ENCODE measurements around the gene NRTN.
A peak's percentile ranks its signal among the peaks of the same experiment; 100 is the strongest.

NRTN gene, protein sequence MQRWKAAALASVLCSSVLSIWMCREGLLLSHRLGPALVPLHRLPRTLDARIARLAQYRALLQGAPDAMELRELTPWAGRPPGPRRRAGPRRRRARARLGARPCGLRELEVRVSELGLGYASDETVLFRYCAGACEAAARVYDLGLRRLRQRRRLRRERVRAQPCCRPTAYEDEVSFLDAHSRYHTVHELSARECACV

DNA sequence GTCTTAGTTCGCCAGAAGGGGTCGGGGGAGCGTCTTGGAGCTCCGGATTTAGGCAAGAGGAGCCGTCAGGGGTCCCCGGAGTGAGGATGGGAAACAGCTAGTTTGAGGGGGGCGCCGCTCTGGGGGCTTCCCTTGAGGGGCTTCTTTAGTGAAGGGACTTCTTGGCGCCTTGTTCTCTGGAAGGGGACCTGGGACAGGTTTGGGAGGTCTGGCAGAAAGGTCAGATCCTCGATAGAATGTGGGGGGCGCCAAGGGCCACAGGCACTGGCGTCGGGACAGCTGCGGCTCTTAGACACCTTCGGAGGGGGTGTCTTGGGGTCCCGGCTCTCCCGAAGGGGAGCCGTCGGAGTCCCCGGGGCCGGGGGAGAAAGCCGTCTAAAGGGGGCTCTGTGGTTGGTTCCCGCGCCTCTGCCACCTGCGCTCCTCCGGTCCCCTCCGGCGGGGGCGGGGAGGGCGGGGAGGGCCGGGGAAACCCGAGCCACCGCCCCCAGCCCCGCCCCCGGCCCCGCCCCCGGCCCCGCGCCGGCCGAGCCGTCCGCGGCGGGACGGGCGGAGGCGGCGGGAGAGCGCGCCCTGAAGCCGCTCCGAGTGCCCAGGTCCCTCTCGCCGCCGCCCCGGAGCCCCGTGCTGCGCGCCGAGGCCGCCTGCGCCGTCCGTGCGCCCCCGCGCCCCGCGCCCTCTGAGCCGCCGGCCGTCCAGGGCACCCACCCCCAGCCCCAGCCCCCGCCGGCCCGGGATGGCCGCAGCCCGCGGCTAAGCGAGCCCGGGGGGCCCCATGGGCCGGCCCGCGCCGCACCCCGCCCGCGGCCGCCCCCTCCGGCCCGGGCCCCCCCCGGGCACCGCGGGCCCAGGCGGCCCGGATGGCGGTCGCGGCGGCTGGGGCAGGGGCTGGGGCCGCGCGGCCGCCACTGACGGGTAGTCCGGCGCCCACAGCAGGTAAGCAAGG lies at the start of gene NRTN:
TSS of gene NRTN (plus strand) at position 552 of the 946 bp plus-strand sequence. CDS start 19,099 bp downstream, outside the sequence.
- peak within 1 kb of the TSS; percentile 30 for H3K4me3 ChIP-seq (ENCODE audit: low read length)
- DNase-seq (ENCODE audit: low read depth) = no peak
- TF ChIP-seq, protein P1, sequence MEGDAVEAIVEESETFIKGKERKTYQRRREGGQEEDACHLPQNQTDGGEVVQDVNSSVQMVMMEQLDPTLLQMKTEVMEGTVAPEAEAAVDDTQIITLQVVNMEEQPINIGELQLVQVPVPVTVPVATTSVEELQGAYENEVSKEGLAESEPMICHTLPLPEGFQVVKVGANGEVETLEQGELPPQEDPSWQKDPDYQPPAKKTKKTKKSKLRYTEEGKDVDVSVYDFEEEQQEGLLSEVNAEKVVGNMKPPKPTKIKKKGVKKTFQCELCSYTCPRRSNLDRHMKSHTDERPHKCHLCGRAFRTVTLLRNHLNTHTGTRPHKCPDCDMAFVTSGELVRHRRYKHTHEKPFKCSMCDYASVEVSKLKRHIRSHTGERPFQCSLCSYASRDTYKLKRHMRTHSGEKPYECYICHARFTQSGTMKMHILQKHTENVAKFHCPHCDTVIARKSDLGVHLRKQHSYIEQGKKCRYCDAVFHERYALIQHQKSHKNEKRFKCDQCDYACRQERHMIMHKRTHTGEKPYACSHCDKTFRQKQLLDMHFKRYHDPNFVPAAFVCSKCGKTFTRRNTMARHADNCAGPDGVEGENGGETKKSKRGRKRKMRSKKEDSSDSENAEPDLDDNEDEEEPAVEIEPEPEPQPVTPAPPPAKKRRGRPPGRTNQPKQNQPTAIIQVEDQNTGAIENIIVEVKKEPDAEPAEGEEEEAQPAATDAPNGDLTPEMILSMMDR (IDR thresholded peaks at IDR 0.05; ENCODE audit: insufficient read depth, low read depth, low read length, missing control alignments) = no peak

DNA sequence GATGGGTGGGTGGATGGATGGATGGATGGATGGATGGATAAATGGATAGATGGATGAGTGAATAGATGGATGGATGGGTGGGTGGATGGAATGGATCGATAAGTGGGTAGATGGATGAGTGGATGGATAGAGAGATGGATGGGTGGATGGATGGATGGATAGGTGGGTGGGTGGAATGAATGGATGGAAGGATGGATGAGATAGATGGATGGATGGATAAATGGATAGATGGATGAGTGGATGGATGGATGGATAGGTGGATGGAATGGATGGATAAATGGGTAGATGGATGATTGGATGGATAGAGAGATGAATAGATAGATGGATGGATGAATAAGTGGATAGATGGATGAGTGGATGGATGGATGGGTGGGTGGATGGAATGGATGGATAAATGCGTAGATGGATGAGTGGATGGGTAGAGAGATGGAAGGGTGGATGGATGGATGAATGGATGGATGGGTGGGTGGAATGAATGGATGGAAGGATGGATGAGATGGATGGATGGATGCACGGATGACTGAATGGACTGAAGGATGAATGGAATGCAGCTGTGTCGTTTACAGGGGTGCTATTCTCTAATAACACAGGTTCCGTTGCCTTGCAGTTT lies 42.2 kb upstream of the NRTN start:
- H3K4me3 ChIP-seq (ENCODE audit: low read length) = no peak overlapping the region
- no peak for DNase-seq (ENCODE audit: low read depth)
- TF ChIP-seq, protein P1 (IDR thresholded peaks at IDR 0.05; ENCODE audit: insufficient read depth, low read depth, low read length, missing control alignments) = no peak

DNA sequence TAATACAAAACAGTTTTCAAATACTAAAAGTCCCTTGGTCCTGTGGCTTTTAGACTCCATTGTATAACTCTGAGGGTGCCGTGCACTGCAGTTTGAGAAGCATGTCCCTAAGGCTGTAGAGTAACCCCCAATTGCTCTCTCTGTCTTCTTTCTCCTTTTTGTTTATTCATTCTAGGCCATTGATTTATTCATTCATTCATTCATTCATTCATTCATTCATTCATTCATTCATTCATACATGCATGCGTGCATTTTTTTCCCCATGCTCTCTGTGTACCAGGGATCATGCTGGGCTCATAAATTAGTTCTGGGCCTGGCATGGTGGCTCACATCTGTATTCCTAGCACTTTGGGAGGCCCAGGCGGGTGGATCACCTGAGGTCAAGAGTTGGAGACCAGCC lies 39.6 kb upstream of the NRTN start:
- DNase-seq (ENCODE audit: low read depth) = no peak
- no peak overlapping the region for H3K4me3 ChIP-seq (ENCODE audit: low read length)
- TF ChIP-seq, protein P1 (IDR thresholded peaks at IDR 0.05; ENCODE audit: insufficient read depth, low read depth, low read length, missing control alignments) = no peak

DNA sequence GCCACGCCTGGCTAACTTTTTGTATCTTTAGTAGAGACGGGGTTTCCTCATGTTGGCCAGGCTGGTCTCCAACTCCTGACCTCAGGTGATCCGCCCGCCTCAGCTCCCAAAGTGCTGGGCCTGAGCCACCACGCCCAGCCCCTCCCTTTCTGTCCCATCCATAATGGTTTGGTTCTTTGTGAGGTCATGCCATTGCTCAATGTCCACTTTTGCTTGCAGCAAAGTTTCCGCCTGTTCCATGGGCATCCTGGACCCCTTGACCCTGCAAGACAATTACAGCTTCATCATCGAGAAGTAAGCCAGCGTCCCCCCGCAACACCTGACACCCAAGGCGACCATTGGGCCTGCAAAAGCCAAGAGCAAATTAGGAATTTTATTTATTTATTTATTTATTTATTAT lies 36.9 kb upstream of the NRTN start:
- DNase-seq (ENCODE audit: low read depth) = no peak
- no peak overlapping the region for H3K4me3 ChIP-seq (ENCODE audit: low read length)

DNA sequence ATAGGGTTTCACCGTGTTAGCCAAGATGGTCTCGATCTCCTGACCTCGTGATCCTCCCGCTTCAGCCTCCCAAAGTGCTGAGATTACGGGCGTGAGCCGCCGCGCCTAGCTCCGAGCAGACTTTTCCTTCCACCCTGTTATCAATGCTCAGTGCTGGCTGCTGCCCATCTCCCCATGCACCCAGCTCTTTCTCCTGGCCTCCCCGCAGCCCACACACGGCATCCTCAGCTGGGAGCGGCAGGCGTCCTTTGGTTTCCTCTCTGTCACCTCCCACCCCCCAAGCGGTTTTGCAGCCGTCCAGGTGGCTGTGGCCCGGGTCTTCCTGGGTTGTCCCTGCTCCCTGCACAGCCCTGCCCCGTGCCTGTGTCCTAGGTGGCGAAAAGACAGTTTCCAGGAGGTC lies 32.5 kb upstream of the NRTN start:
- no peak for DNase-seq (ENCODE audit: low read depth)
- no peak overlapping the region for H3K4me3 ChIP-seq (ENCODE audit: low read length)
- TF ChIP-seq, protein P1 (IDR thresholded peaks at IDR 0.05; ENCODE audit: insufficient read depth, low read depth, low read length, missing control alignments) = no peak

More for the DNA sequence above, 36.9 kb upstream of the NRTN start:
- TF ChIP-seq, protein P1 (IDR thresholded peaks at IDR 0.05; ENCODE audit: insufficient read depth, low read depth, low read length, missing control alignments) = no peak

DNA sequence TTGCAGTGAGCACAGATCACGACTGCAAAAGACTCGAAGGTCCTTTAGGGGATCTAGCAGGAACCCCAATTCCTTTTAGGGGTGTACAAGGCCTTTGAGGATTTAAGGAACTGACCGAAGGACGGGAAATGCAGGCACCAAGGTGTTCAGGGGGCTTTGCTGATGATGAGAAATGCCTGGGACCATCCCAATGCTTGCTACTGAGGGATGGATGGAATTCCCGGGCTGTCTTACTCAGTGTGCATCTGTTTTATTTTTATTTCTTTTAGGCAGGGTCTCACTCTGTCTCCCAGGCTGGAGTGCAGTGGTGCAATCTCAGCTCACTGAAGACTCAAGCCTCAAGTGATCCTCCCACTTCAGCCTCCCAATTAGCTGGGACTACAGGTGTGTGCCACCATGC lies 31.6 kb upstream of the NRTN start:
- TF ChIP-seq, protein P1 (IDR thresholded peaks at IDR 0.05; ENCODE audit: insufficient read depth, low read depth, low read length, missing control alignments) = no peak
- DNase-seq (ENCODE audit: low read depth) = no peak
- no peak overlapping the region for H3K4me3 ChIP-seq (ENCODE audit: low read length)
